HG02943 (cell line): ENCODE measurements around the gene IFT122.
"Not testable (repeated sequence)": the region's sequence is repeated elsewhere in the genome, so short reads cannot be mapped to it uniquely, and the experiment has no call there.

Source experiments
- ATAC-seq: cut with Tn5 transposase; IDR thresholded peaks from one replicate; pipeline ENCODE4 v1.9.1; 2021; ENCODE audit warnings: mild to moderate bottlenecking, low read depth, moderate library complexity; ENCODE audit not compliant: unreplicated experiment

The IFT122 gene, protein sequence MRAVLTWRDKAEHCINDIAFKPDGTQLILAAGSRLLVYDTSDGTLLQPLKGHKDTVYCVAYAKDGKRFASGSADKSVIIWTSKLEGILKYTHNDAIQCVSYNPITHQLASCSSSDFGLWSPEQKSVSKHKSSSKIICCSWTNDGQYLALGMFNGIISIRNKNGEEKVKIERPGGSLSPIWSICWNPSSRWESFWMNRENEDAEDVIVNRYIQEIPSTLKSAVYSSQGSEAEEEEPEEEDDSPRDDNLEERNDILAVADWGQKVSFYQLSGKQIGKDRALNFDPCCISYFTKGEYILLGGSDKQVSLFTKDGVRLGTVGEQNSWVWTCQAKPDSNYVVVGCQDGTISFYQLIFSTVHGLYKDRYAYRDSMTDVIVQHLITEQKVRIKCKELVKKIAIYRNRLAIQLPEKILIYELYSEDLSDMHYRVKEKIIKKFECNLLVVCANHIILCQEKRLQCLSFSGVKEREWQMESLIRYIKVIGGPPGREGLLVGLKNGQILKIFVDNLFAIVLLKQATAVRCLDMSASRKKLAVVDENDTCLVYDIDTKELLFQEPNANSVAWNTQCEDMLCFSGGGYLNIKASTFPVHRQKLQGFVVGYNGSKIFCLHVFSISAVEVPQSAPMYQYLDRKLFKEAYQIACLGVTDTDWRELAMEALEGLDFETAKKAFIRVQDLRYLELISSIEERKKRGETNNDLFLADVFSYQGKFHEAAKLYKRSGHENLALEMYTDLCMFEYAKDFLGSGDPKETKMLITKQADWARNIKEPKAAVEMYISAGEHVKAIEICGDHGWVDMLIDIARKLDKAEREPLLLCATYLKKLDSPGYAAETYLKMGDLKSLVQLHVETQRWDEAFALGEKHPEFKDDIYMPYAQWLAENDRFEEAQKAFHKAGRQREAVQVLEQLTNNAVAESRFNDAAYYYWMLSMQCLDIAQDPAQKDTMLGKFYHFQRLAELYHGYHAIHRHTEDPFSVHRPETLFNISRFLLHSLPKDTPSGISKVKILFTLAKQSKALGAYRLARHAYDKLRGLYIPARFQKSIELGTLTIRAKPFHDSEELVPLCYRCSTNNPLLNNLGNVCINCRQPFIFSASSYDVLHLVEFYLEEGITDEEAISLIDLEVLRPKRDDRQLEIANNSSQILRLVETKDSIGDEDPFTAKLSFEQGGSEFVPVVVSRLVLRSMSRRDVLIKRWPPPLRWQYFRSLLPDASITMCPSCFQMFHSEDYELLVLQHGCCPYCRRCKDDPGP

DNA sequence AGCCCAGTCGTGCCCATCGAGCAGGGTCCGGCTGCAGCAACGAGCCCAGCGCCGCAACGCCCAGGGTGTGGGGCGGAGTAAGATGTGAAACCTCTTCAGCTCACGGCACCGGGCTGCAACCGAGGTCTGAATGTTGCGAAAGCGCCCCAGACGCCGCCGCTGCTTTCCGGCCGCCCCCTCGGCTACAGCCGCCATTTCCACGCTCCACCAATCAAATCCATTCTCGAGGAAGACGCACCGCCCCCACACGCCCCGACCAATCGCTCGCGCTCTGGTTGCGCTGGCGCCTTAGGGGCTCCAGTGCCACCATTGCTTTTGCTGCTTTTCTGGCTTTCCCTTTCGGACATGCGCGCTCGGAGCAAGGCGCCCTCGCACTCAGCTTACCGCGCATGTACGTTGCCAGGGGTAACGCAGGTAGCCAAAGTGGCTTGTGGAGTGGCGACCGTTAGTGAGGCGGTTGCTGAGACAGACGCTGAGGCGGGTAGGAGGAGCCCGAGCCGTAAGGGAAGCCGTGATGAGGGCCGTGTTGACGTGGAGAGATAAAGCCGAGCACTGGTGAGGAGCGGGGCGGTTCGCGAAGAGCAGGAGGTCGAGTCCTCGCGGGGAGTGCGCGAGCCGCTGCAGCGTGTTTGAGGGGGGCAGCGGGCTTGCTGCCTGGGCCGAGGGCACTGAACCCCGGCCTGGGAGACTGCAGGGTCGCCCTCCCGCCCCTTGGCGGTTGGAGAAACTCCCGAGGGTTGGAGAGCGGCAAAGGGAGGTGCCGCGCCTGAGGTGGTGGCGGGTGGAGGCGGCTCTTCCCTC, at the start of gene IFT122, which contains the start of gene MBD4:
TSS of gene IFT122 (plus strand) at position 408 of the 801 bp plus-strand sequence. CDS start at position 515, 107 bp downstream.
TSS of gene MBD4 (minus strand) at position 132 of the 801 bp plus-strand sequence. CDS start at position 17, 115 bp downstream.
- peak; percentile 79 for ATAC-seq

DNA sequence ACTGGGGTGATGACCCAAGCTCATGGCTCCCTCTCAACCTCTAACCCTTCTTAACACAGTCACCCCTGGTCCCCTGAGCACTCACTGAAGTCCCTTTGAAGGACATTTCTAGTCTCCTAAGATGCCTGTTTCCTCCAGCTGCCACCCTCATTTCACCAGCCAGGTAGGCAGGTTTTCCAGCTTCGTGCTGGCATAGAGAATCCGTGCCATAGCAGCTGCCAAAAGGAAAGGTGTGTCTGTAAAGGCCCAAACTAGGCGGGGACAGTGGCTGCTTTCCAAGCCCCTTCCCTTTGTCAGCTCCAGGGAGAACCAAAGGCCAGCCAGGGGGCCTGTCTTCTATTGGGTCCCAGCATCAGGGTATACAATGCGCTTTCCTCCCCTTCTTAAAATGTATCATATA, 48.4 kb upstream of the IFT122 start:
- not testable (repeated sequence) for ATAC-seq

DNA sequence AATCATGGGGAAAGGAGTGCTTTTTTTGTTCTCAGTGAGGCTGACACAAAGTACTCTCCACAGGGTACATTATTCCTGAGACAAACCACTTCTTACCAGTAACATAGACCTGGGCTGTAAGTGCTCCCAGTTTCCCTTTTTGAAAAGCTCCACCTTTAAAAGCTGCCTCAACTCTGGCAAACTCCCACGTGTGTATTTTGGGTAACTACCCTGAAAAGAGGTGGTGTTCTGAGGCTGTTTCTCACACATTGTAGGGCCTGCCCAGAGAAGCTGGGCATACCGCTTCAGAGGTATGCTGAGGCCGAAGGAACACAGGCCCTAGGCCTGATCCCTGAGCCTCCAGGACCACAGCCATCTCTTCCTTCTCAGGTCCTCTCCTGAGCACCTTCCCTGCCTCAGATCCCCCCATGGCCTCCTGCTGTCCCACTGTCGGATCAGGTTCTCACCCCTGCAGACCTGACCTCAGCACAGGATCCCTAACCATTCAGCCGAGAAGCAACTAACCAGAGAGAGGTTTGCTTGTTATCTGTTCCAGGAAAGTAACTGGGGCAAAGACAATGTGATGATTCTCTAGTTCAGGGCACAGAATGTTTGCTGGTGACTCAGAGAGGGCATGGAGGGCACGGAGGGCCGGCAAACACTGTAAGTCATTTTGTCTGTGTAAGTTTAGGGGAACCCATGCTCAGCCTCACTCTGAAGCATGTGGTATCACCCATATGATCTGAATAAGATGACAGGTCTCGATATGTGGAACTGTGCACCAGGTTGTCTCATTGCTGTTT, 47.7 kb upstream of the IFT122 start:
- ATAC-seq, result not testable (repeated sequence)

DNA sequence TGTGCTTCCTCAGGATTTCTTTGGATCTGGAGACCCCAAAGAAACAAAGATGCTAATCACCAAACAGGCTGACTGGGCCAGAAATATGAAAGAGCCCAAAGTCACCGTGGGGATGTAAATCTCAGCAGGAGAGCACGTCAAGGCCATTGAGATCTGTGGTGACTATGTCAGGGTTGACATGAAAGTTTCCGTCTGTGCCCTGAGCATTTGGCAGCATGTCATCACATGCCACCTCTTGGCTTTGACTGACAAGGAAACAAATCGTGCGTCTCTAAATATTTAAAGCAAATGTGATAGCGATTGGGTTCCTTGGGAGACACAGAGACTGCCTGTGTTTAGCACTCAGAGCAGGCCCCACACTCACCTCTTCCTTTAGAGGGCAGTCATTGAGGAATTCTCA, 46.8 kb upstream of the IFT122 start:
- no peak for ATAC-seq

DNA sequence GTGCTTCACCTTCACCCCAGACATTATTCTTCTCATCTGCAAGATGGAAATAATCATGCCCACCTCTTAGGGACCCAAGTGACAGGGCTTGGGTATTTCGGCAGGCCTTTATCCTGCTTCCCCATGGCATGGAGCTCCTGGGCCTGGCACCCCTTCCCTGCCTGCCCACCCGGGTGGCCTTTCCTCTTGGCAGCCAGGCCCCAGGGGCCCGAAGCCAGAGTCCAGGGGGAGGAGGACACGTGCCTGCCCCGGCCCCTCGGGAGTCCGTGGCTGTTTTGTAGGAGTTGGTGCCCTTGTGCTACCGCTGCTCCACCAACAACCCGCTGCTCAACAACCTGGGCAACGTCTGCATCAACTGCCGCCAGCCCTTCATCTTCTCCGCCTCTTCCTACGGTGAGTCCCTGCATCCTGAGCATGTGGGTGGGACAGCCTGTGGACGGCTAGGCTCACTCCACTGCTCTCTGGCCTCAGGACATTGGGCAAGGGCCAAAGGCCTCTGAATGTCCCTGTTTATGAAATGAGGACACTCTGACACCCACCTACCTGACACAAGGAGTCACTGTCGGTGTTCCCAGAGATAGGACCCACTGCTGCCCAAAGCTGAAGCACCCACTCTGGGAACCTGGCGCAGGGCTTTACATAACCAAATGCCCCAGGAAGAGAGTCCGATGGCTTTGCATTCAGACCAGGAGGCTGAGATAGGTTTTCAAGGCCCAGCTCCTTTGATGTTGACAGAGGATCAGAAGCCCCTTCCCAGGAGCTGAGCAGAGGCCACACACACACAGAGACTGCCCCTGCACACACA, 46.1 kb upstream of the IFT122 start:
- not testable (repeated sequence) for ATAC-seq

DNA sequence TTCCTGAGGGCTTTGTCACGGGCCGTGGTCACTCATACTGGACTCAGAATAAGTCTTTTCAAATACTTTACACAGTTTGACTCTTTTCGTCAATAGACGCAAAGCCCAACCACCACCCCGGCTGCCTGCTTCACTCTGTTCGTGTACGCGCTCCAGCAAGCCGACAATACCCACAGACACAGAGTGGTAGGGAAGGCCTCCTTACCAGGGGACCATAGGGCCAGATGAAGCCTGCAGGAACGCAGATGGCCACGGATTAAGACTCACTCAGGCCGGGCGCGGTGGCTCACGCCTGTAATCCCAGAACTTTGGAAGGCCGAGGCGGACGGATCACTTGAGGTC, 41.2 kb upstream of the IFT122 start:
- no peak for ATAC-seq

DNA sequence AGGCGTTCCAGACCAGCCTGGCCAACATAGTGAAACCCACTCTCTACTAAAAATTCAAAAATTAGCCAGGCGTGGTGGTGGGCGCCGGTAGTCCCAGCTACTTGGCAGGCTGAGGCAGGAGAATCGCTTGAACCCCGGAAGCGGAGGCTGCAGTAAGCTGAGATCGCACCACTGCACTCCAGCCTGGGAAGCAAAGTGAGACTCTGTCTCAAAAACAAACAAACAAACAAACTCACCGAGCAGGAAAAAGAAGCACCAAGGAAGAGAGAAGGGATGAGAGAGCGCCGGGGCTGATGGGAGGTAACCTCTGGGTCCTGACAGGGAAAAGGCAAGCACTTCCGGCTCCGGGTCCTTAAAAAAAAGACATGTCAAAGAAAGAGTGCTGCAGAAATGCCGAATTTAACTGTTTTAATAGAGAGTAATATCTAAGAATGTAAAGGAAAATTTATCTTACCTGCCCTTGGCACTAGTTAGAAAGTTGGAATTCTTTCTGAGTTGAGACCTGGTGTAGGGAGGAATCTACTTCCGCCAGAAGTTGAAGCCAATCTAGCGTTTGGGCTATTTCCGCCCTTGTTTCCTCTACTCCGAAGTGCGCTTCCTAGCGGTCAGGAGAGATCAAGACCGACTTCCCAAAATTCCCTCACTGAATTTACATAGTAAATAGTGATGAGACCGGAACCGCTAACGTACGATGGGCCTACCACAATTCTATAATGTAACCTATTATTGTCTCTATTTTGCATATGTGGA, 40.7 kb upstream of the IFT122 start:
- ATAC-seq, result peak; percentile 87

DNA sequence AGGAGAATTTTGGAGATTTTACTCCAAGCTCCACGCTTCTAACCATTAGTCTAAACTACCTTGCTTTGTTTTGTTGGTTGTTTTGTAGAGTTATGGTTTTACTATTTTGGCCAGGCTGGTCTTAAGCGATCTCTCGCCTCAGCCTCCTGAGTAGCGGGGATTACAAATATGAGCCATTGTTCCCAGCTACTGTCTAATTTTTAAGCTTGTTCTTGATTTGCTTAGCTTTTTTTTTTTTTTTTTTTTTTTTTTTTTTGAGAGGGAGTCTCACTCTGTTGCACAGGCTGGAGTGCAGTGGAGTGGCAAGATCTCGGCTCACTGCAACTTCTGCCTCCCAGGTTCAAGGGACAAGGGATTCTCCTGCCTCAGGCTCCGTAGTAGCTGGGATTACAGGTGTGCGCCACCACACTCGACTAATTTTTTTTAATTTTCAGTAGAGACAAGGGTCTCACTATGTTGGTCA, 40.1 kb upstream of the IFT122 start:
- ATAC-seq, result no peak

DNA sequence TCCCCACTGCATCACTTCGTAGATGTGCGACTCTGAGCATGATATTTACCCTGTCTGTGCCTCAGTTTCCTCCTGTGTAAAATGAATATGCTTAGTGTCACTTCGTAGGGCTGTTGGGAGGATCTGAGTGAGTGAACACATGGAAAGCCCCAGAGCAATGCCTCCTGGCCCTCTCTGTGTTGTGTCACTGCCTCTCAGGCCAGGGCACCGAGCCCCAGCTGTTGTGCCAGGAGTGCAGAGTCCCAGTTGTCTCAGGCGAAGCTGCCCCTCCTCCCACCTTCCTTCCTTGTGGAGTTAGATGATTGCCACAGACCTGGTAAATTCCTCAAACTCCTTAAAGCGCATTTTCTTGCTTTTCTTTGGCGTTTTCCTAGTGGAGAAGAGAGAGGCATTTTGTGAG, 37.8 kb upstream of the IFT122 start:
- no peak for ATAC-seq

DNA sequence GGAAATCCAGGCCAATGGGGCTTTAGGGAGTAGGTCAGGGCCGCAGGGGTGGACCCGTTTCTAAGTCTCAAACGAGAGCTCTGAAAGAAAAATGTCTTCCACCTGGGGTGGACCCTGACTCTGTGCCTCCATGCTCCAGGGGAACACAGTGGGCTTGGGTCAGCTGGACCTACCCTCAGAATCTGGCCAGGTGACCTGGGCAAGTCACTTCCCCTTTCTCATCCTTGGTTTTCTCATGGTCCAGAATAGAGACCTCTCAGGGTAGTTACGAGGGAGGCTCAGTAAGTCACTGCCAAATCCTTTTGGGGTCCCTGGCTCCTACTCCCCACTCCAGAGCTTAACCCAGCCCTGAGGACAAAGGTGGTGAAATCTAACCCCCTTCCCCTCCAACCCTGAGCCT, 37.4 kb upstream of the IFT122 start:
- ATAC-seq, result no peak

DNA sequence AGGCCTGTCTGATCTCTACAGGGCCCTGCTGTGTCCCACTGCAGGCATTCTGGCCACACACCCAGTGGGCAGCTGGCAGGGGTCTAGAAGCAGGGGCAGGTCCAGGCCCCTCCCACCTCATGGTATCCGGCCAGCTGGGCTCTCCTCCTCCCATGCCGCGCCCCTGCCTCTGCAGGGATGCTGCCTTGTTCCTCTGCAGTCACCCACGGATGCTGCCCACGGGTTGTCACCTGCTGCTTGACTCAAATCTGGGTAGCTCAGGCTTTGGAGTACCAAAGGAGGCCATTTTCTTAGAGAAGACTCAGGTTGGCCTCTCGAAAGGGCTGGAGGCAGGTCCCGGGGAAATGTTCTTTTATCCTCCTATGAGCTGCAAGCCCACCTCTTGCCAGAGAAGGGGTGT, 36.6 kb upstream of the IFT122 start:
- no peak for ATAC-seq

DNA sequence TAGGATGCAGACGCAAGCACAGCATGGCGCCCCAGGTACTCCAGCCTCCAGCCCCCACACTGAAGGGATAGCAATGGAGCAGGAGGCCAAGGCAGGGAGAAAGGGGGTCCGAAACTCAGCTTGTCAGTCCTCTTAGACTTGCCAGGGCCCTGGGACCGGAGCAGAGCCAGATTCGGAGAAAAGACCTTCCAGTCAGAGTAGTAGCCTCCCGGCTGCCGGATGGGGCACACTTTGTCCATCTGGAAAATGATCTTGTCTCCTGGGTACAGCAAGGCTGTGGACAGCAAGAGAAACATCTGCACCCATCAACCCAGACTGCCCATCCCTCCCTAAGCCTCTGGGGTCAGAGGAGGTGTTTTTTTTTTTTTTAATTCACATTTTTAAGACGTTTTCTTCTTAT, 35.9 kb upstream of the IFT122 start:
- ATAC-seq, result no peak

DNA sequence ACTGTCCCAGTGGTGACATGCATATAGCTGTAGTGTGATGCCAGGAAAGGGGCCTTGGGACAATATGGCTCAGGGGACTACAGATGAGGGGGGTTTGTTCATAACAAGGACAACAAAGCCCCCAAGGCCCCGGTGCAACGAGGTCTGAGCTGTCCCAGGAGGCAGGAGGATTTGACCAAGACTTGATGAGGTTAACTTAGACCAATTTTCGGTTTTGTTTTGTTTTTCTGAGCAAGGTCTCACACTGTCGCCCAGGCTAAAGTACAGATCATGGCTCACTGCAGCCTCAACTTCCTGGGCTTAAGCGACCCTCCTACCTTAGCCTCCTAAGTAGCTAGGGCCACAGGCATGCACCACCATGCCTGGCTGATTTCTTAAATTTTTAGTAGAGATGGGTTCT, 35.4 kb upstream of the IFT122 start:
- ATAC-seq, result no peak

DNA sequence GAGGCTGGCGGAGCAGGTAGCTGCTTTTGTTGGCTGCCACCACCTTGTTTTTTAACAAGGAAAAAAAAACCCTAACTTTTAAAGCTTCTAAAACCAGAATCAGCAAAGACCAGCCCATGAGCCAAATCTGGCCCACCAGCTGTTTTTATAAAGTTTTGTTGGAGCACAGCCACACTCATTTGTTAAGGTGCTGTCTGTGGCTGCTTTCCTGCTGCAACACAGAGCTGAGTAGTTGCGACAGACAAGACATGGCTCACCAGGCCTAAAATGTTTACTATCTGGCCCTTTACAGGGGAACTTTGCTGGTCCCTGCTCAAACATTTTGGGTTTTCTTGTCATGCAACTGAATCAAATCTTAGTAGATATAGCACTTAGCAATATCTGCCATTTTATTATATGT, 30.5 kb upstream of the IFT122 start:
- no peak for ATAC-seq

DNA sequence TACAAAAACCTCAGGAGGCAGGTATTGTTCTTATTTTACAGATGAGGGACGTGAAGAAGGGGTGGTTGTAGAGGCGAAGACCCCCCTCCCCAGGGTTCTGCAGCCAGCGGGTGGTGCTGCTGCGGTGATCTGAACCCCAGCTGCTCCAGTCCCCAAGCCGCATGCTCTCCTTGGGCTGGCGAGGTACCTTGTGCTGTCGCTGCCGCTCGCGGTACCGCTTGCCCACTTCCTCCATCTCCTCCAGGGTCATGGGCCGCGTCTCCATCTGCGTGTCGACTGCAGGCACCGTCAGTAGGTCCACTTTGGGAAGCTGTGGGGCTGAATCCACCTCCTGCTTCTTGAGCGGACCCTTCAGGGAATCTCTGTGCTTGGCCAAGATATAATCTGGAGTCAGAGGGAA, 29.1 kb upstream of the IFT122 start:
- no peak for ATAC-seq

DNA sequence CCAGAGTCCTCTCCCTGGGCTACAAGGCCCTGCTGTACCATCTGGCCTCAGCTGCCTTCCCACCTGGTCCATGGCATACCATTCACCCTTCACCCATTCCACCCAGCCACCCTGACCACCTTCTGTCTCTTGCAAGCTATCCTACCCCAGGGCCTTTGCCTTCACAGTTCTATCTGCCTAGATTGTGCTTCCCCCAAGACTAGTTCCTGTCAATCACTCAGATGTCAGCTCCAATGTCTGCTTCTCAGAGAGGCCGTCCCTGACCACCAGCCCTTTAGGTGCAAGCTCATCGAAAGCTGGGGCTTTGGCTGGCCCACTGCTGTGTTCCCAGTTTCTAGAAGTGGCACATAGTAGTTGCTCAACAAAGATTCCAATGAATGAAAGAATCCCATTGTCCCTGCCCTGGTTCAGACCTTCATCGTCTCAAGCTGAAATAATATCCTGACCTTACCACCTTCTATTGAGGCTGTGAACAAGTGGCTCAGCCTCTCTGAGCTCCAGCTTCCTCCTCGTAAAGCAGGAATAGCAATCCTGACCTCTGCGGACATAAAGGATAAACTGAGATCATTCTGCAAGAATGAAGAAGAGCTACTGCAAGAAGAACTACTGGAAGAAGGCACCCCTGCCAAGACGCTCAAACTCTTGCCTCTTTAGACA, 27.4 kb upstream of the IFT122 start:
- no peak for ATAC-seq

DNA sequence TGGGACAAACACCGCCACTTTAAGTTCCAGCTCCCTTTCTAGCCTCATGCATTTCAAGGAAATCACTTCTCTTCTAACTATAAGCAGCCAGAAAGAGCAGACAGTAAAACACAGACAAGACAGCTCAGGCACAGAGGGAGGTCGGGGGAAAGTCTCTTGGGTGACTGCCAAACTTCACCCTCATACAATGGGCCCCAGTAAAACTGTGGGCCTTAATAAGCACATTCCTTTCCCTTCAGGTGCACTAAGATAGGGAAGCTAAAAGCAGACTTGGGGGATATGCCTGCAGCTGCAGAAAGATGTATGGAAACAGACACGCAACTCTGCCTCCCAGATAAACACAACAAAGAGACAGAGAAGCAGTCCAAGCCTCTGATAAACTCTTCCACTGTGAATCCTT, 26.8 kb upstream of the IFT122 start:
- not testable (repeated sequence) for ATAC-seq
